22Rv1 (cell line): ENCODE measurements around the gene SMARCC2.

Source experiments
- H3K27ac ChIP-seq: fragments of 450-650 bp; 2 replicates; pipeline ENCODE4 v1.5.1; 2017
- CTCF ChIP-seq: fragments of 450-650 bp; IDR thresholded peaks from 2 replicates; pipeline ENCODE4 v1.5.1; 2017; ENCODE audit warnings: mild to moderate bottlenecking
- ZFX ChIP-seq: fragments of 450-650 bp; IDR thresholded peaks from 2 replicates; pipeline ENCODE4 v1.6.1; 2017; ENCODE audit warnings: antibody characterized with exemption, borderline replicate concordance

Gene SMARCC2

DNA sequence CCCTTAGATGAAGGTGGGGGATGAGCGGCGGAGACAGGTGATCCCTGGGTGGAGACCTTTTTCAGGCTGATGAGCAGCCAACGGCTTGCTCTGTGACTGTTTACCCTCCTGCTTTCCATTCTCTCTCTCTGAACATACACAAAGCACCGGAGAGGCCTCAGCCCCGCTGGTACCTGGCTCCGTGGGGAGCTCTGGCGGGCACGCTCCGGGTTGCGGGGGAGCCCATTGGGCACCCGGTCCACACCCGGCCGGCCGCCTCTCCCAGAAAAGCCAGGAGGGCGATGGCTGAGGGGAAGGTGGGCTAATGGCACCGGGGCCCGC is 545 bp downstream of the SMARCC2 start:
- TF ChIP-seq ZFX = no peak
- no peak for TF ChIP-seq CTCF
- peak overlapping the region; percentile 96 for H3K27ac ChIP-seq

- peak overlapping the region; percentile 96 for H3K27ac ChIP-seq
- TF ChIP-seq CTCF (no peak), ZFX (no peak)
Observed at GRCh38 chr12:56188131-56188777, 1.0 kb downstream of the SMARCC2 start.

DNA sequence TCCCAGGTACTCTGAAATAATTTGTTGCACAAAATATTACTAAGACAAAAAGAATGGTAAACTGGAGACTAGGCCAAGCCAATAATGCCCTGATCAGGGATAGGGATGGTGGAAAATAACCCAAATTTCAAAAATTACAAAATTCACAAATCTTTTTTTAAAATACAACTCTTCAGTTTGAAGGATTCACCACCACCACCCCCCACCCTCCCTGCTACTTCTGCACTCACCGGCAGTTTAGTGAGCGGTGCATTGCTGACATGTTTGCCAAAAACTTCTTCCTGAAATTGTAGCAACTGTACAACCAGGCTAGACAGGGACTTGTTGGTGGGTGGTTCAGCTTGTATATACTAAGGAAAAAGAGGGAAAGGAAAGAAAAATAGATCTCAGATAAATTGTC is 2.3 kb downstream of the SMARCC2 start:
- H3K27ac ChIP-seq = peak overlapping the region; percentile 96; the same call in 1 of the 2 replicates
- no peak for TF ChIP-seq CTCF
- TF ChIP-seq ZFX = no peak

- TF ChIP-seq CTCF (no peak), ZFX (no peak)
- no peak overlapping the region for H3K27ac ChIP-seq
Observed at GRCh38 chr12:56178347-56178746, 10.9 kb downstream of the SMARCC2 start.

DNA sequence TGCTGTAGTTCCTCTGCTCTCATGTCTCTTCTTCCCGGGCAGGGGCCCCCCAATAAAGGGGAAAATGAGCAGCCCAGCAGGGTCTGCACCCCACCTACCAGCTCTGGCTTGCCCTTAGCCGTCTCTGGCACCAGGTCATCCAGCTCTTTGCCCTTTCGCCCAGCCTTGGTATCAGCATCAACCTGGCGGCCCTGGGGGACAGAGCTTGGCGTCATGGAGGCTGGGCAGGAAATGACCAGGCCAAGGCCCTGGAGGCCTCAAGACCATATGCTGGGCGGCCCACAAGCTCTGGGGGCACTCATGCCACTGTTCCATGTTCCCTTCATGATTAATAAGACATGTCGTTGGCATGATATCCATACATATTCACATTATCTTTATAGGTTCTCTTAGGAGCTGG is 16.4 kb downstream of the SMARCC2 start:
- TF ChIP-seq ZFX (no peak), CTCF (no peak)
- H3K27ac ChIP-seq = no peak overlapping the region

DNA sequence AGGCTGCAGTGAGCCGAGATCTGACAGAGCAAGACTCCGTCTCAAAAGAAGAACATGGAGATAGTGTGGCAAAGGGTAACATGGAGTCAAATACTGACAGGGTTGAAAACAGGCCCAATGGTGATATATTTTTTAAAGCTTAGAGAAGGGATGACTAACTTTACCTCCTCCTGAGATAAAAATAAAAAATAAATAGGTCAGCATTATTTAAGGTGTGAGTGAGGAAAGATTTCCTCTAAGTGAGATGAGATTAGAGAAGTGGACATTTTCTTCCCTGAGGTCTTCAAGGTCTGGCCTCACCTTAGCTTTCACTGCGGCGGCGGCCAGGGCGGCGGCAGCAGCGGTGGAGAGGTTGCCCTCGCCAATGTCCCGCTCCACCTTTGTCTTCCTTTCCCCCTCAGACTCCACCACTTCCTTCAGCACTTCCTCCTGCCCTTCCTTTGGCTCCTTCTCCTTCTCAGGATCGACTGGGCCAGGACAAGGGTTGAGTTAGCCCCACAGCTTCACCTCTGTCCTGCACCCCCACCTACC is 20.0 kb downstream of the SMARCC2 start:
- TF ChIP-seq ZFX = no peak
- no peak for TF ChIP-seq CTCF
- H3K27ac ChIP-seq = no peak overlapping the region

- peak overlapping the region; percentile 90 for H3K27ac ChIP-seq
- no peak for TF ChIP-seq CTCF
- TF ChIP-seq ZFX = no peak
Observed at GRCh38 chr12:56165369-56165768, 23.9 kb downstream of the SMARCC2 start.
